ENCODE measurements around the gene COL23A1.

COL23A1 gene

GRCh38 chr5:178213748-178214151 is 376.4 kb downstream of the COL23A1 start:
- no peak for DNase-seq

GRCh38 chr5:178213003-178213461 is 377.2 kb downstream of the COL23A1 start:
- no peak for DNase-seq

GRCh38 chr5:178212241-178213002 is 377.8 kb downstream of the COL23A1 start:
- no peak for DNase-seq

- no peak for DNase-seq
Measured at GRCh38 chr5:178211095-178212048, 378.8 kb downstream of the COL23A1 start.

- no peak for DNase-seq
Measured at GRCh38 chr5:178210686-178211085, 379.5 kb downstream of the COL23A1 start.

- no peak for DNase-seq
Measured at GRCh38 chr5:178210073-178210535, 380.1 kb downstream of the COL23A1 start.

- no peak for DNase-seq
Measured at GRCh38 chr5:178209334-178210072, 380.7 kb downstream of the COL23A1 start.

- DNase-seq, result no peak
Measured at GRCh38 chr5:178208540-178209227, 381.5 kb downstream of the COL23A1 start.

GRCh38 chr5:178207917-178208280 is 382.3 kb downstream of the COL23A1 start:
- DNase-seq, result no peak

GRCh38 chr5:178207183-178207916 is 382.8 kb downstream of the COL23A1 start:
- no peak for DNase-seq

GRCh38 chr5:178206166-178207101 is 383.8 kb downstream of the COL23A1 start:
- peak; percentile 41 for DNase-seq

GRCh38 chr5:178205749-178206047 is 384.5 kb downstream of the COL23A1 start:
- DNase-seq, result no peak

GRCh38 chr5:178204935-178205748 is 385.1 kb downstream of the COL23A1 start:
- DNase-seq, result peak; percentile 72

GRCh38 chr5:178204182-178204934 is 385.8 kb downstream of the COL23A1 start, which contains the start of gene HNRNPAB:
Gene HNRNPAB (plus strand): TSS chr5:178204533. CDS start chr5:178204838, 305 bp downstream.
- DNase-seq, result peak; percentile 97

- no peak for DNase-seq
Measured at GRCh38 chr5:178203670-178204181, 386.5 kb downstream of the COL23A1 start.

- DNase-seq, result no peak
Measured at GRCh38 chr5:178202541-178202940, 387.7 kb downstream of the COL23A1 start.

GRCh38 chr5:178201927-178202235 is 388.3 kb downstream of the COL23A1 start:
- DNase-seq, result no peak

GRCh38 chr5:178201221-178201926 is 388.8 kb downstream of the COL23A1 start:
- DNase-seq, result no peak
